Measurements from ENCODE around the gene PELI1.

DNA sequence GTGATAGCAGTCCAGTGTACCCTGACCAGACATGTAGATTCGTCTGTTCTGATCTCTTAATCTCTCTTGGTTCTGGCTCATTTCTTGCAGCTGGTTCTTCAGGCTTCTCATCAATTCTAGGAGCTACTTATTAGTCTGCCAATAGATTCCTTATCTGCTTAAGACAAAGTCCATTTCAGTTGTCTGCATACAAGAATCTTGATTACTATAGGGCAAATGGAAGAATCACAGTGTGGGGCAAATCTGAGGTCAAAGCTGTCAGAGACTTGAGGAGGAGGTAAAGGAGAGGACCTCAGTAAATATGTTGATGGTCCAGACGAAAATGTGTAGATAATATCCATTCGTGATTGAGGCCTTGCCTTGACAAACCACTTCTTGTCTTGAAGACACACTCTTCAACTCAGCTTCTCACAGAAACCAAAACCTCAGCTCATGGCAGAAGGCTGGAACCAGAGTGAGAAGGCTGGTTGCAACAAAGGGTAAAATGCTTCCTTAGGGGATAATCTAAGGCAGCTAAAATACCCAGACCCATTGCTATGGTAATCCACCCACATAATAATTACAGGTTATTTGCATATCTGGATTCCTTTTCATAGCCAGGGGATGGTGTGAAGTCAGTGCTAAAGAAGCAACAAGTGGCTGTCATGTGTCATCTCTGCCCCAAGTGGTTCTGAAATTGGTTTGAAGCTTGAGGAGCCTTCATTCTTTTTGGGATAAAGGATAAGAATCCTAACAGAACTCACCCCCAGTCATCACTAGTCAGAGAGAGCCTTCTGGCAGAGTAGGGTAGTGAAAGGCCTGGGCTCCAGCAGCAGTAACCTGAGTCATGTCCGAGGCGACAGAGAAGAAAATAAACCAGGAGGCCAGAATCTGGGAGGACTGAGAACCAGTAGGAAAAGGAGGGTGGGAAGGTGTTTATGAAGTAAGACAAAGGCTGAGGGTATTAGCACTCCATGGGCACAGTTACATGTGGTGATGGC lies 29.2 kb upstream of the PELI1 start:
- TF ChIP-seq, protein P1, sequence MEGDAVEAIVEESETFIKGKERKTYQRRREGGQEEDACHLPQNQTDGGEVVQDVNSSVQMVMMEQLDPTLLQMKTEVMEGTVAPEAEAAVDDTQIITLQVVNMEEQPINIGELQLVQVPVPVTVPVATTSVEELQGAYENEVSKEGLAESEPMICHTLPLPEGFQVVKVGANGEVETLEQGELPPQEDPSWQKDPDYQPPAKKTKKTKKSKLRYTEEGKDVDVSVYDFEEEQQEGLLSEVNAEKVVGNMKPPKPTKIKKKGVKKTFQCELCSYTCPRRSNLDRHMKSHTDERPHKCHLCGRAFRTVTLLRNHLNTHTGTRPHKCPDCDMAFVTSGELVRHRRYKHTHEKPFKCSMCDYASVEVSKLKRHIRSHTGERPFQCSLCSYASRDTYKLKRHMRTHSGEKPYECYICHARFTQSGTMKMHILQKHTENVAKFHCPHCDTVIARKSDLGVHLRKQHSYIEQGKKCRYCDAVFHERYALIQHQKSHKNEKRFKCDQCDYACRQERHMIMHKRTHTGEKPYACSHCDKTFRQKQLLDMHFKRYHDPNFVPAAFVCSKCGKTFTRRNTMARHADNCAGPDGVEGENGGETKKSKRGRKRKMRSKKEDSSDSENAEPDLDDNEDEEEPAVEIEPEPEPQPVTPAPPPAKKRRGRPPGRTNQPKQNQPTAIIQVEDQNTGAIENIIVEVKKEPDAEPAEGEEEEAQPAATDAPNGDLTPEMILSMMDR (IDR thresholded peaks at IDR 0.05; ENCODE audit: low read depth, low read length, poor library complexity, severe bottlenecking), result no peak
- TF ChIP-seq EZH2phosphoT487 (IDR thresholded peaks at IDR 0.05; ENCODE audit: borderline replicate concordance, low read length), result no peak

Measured in DOHH2 (cell line).